ENCODE data around the gene EPG5.

- TF ChIP-seq POLR2A (IDR thresholded peaks at IDR 0.05) (no peak), CTCF (IDR thresholded peaks at IDR 0.05) (no peak)
These were observed 96.7 kb downstream of the EPG5 start for GRCh38 chr18:45870419-45870818.
